Measurements from ENCODE around the gene CA12.

CA12 gene

DNA sequence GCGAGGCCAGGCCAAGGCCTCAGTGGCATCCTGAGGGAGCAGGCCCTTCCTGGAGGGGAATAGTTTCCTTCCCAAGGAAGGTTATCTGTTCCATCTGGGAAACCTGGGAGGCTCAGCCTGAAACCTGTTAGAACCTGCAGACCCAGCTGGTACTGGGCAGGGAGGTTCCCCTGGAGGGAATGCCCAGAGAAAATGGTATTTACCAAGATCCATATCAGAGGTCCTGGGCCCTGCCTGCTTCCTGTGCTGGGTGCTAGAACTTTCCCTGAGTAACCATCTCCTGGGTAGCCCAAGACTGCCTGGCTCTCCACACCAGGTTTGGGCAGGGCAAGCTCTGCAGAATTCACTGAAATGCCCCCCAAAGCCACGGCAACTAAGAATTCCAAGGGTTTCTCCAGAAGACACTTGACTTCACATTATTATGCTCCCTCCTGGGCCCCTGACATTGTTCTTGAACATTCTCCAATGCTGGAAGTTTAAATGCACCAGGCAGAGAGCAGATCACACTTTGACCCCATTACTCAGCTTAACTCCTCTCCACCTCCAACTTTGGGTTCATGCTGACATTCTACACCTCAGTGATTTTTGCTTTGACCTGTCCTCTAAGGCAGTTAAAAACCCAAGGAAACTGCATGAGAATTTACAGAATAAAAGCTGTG, 2.0 kb downstream of the CA12 start:
- intact Hi-C loops (cut with DNase I) = no loop called here
- no peak for DNase-seq

DNA sequence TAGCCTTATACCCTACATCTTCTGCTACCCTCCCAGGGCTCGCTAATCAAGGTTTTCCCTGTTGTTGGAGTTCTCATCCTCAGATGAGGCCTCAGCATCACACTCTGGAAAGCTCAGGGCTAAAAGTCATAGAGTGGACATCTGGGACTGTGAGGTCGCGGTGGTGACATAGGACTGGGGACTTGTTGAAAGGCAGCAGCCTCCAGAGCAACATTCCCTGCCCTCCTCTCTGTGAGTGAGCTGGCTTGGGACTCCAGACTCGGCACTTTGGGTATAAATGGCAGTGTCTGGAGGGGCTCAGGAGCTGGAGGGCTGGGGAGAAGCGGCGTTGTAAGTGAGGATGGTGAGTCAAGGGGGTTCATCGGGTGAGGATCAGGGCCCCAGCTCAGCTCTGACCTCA, 2.7 kb downstream of the CA12 start:
- DNase-seq = no peak
- intact Hi-C loops (cut with DNase I) = no loop called here

DNA sequence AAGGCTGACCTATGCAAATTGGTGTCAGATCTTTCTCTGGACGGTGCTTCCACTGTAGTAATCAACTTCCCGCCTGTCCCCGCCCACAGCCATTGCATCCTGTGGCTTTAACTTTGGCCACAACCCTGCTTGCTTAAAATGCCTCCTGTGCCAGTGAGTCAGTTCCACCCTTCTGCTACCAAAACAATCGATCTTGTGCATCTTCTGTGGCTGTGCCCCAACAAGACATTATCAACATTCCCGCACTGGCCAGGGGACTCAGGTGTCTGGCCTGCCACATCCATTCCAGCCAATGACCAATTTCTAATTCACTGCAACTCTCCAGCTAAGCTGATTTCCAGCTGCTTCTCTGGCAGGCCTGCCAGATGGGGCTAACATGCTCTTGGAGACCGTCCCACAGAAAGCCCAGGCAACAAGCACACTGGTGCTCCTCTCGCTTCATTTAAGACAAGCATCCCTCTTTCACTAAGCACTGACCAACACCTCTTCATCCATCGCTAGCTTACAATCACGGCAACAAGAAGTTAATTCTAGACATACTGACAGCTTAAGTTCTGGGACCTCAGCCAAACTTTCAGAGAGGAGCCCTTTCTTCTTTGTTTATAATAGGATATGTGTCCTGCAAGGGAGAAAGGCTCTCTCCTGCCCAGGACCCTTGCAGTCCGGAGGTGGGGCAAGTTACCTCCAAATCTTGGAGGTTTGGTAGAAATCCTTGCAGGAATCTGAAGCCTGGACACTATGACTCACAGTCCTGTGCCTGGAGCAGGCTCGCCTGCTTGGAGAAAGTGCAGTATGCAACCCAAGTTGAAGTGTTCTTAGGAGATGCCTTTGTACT, 6.7 kb downstream of the CA12 start:
- peak in 4 of 10 donors; percentile 32 to 85 (median 45) for DNase-seq
- intact Hi-C loops (cut with DNase I) = no loop called here

DNA sequence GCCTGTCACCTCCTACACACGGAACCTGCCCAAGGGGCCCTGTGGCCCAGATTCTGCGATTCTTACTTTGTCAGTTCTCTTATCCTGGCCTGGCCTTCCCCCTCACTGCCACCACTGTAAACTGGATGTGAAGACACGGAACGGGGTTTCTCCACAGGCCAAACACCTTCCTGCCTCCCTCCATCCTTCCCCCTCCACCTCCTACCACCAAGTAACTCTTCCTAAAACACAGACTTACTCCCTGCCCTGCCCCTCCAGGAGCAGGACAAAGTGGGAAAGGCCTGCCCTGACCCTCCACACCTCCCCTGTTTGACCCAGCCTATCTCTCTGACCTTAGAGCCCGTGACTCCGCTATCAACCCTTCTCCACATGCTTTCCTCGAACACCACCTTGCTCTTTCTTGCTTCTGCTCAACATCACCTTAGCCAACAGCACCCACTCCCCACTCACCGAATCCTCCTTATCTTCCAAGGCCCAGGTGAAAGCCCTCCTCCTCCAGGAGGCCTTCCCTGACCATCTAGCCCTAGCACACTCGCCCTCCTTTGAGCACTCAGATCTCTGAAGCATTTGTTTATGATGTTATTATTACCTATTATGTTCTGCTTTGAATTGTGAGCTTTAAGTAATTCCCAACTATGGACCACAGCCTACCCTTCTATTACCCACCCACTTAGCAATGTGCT, 7.6 kb downstream of the CA12 start:
- DNase-seq = no peak
- intact Hi-C loops (cut with DNase I) = no loop called here

DNA sequence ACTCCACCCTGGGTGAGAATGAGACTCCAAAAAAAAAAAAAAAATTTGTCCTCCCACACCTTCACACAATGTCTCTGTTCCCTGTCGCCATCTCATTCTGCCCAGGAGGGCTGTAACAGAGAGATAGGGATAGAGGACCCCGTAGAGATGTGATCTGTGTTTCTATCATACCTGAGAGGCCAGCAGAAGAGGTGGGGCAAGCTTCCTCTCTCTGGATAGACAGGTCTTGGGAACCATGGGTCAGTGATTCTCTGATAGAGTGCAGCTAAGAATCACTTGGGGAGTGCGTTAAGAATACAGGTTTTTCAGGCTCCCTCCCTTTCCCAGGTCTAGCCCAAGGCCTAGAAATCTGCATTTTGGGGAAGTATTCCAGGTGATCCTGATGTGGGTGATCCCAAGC, 8.3 kb downstream of the CA12 start:
- intact Hi-C loops (cut with DNase I) = no loop called here
- no peak for DNase-seq

DNA sequence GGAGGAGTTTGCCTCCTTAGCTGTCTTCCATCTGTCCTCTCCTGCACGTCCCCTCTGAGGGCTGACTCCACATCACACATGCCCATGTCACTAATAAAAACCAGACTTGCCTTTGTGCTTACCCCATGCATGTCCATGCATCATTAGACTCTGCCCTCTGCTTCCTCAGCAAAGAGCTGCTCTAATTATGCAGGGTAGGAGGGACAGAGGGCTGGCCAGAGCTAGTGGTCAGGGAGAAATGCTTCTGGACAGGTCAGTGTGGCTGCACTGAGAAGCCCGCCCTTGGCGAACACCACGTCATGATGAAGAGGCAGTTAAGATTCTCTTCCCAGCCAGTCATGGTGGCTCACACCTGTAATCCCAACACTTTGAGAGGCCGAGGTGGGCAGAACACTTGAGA, 8.9 kb downstream of the CA12 start:
- DNase-seq = peak in 1 of 10 donors; percentile 33
- intact Hi-C loops (cut with DNase I) = no loop called here

- peak in 8 of 10 donors; percentile 32 to 91 (median 57) for DNase-seq
- intact Hi-C loops (cut with DNase I) = no loop called here
Measured at GRCh38 chr15:63372018-63372705, 9.5 kb downstream of the CA12 start.

DNA sequence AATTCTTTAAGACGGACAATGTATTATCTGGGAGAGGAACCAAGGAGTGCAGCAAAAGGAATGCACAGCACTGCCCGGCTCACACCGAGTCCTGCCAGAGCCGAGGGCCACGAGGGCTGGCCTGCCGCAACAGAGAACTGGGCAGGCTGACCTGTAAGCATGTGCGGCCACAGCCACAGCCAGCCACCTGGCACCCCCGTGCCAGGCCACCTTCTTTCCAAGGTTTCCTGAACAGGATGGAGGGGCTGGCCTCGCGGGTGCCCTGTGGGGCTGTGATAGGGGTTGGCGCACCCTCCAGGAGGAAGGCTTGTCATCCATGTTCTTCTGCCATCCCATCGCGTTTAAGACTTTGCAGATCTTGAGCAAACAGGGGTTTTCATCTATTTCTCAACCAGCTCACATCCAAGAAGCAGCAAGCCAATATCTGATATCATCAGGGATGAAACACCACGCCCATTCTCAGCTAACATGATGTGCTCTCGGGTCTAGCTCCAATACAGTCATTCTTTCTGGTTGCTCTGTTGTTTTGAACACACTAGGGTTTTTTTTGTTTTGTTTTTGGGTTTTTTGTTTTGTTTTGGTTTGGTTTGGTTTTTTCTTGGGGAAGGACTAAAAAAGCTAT, 10.2 kb downstream of the CA12 start:
- DNase-seq = no peak
- intact Hi-C loops (cut with DNase I) = no loop called here

DNA sequence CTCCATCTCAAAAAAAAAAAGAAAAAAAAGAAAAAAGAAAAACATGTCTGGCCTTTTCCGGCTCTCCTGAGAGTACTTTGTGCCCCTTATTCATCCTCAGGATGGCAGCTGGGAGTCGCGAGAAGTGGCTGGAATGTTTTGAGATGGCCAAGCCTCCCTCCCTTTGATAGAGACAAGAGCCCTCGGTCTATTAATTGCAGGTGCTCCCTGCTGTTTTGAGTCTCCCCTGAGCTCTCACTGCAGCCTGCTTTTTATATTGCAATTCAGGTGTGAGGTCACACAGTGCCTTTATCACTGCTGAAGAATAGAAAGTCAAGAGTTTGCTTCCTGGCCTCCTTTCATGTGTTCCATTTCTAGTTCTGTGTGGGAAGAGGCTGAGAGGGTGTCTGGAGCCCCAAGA, 10.9 kb downstream of the CA12 start:
- intact Hi-C loops (cut with DNase I) = no loop called here
- no peak for DNase-seq

DNA sequence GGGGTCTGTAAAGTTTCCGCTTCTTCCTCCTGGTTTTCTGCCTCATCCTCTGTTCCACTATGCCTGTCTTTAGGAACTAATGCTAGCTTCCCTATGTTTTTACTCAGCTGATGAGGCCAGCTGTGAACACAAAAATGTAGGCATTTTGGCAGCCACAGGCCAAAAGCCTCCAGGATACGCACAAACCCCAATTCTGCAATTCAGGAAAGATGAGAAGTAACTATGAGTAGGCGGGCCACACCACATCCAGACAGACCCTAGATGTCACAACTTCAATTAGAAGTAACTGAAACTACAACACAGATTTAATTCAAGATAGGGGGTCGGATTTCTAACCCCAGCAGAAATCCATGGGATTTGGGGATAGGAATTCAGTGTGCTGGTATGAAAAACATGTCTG, 11.9 kb downstream of the CA12 start:
- intact Hi-C loops (cut with DNase I) = no loop called here
- no peak for DNase-seq

DNA sequence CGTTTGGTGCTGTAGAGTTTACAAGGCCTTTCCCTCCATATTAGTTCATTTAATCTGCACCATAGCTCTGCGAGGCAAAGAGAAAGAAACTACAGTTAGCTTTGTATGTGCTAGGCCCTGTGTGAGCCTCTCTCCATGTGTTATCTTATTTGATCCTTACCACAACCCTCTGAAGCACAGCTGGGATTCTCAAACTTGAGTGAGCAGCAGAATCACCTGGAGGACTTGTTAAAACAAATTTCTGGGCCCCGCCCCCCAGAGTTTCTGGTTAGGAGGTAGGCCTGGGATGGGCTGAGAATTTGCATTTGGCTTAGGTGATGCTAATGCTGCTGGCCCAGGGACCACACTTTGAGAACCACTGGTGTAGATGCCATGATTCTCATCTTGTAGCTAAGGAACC, 12.3 kb downstream of the CA12 start:
- no peak for DNase-seq

GRCh38 chr15:63368503-63368902, 13.1 kb downstream of the CA12 start:
- intact Hi-C loops (cut with DNase I) = no loop called here
- no peak for DNase-seq

More for the DNA sequence above, 12.3 kb downstream of the CA12 start:
- intact Hi-C loops (cut with DNase I) = no loop called here

- intact Hi-C loops (cut with DNase I) = no loop called here
- DNase-seq = no peak
Measured at GRCh38 chr15:63367900-63368299, 13.7 kb downstream of the CA12 start.

DNA sequence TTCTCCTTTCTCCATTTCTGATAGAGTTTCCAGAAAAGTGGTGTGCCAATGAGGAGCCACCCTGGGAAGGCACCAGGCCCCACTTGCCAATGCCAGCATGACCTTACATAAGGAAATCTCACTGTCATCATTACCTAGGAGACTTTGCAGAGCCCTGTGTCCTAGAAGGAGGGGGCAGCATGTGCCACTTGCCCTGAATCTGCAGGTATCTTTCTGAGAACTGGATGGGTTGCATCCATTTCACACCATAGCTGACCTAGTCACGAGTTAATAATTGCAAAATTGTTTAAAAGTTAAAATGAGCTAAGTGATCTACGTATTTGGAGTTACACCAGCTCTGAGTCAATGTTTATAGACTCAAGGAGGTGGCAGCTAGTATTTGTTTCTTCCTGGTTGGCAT, 14.3 kb downstream of the CA12 start:
- intact Hi-C loops (cut with DNase I) = no loop called here
- no peak for DNase-seq

GRCh38 chr15:63366451-63366850, 15.2 kb downstream of the CA12 start:
- intact Hi-C loops (cut with DNase I) = no loop called here
- no peak for DNase-seq

GRCh38 chr15:63365273-63365680, 16.4 kb downstream of the CA12 start:
- no peak for DNase-seq
- intact Hi-C loops (cut with DNase I) = no loop called here

- no peak for DNase-seq
- intact Hi-C loops (cut with DNase I) = no loop called here
Measured at GRCh38 chr15:63364399-63365272, 17.0 kb downstream of the CA12 start.

DNA sequence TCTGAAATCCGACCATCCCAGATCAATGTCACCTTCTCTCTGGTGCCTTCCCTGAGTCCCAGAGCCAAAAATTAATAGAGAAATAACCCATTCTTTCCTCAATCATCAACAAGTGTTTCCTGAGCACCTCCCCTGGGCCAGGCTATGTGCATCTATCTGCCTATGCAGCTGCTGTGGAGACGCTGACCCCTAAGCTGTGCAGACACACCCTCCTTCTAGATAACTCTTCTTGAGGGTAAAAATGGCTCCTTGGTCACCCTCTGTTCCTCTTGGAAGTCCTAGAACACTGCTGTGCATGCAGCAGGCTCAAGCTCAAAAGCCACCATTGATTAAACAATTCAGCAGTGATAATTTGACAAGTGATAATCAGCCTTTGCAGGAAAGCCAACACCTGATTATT, 18.4 kb downstream of the CA12 start:
- no peak for DNase-seq
- intact Hi-C loops (cut with DNase I) = no loop called here

DNA sequence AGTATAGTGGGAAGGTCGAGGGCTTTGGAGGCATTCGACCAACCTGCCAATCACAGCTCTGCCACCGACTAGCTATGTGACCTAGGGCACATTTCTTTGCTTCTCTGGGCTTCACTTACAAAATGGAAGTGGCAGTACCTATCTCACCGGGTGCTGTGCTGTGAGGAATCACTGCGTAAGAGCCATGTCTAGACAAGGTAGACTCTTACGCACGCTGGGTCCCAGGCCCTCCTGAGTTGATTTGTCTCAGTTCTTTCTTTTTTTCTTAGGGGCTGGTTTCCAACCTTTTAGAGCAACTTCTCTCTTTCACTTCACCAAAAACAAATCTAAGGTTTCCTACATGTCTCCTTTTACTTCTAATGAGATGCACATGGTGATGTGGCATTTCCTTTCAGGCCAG, 18.8 kb downstream of the CA12 start:
- no peak for DNase-seq
- intact Hi-C loops (cut with DNase I) = no loop called here

DNA sequence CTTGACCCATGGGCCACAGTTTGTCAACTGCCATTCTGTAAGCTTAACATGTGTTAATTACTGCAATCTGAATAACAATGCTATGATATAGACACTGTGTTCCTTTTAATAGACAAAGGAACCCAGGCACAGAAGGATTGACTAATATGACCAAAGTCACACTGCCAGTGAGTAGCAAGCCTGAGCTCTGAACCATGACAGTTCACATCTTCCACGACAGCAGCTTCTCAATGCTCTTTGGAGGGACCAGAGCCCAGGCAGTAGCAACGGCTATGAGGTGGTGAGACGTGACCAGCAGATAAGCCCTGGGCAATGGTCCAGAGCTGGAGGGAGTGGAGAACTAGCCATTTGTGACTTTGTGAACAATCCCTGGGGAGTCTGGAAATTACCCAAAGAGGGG, 19.4 kb downstream of the CA12 start:
- intact Hi-C loops (cut with DNase I) = no loop called here
- no peak for DNase-seq

Measured in posterior cingulate gyrus (tissue), 11 donors.